Measurements from ENCODE around the gene SERPINB7.

The SERPINB7 gene

DNA sequence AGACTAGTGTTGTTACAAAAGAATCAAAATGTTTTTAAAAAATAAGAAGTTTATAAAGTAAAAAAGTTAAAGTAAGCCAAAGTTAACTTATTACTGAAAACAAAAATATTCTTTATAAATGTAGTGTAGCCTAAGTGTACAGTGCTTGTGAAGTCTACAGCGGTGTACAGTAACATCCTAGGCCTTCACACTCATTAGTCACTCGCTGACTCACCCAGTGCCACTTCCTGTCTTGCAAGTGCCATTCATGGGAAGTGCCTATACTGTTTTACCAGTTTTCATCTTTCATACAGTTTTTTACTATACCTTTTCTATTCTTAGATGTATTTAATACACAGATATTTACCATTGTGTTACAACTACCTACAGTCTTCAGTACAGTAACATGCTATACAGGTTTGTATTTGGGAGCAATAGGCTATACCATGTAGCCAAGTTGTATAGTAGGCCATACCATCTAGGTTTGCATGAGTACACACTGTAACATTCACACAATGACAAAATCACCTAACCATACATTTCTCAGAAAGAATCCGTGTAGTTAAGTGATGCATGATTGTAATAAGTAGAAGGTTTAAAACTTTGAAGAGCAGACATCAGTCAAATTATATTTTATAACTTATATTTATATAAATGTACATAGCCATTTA lies 13.4 kb downstream of the SERPINB7 start:
- DNase-seq: peak; percentile 74

DNA sequence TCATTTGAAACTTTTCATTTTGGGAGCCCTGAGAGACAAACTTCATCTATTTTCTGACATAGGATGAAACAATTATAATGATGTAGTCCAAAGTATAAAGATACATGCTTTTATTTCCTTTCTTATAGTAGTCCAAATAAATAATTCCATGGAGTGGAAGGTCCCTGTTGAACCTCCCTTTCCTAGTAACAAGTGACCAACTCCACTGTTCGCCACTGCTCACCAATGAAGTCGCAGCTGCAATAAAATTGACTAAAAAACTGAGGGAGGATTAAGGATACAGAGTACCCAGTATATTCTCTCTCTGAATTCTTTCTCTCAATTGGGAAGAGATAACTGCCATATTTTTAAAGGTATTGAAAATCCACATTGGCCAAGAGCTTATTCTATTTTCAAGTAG lies 14.1 kb downstream of the SERPINB7 start:
- no peak for DNase-seq

DNA sequence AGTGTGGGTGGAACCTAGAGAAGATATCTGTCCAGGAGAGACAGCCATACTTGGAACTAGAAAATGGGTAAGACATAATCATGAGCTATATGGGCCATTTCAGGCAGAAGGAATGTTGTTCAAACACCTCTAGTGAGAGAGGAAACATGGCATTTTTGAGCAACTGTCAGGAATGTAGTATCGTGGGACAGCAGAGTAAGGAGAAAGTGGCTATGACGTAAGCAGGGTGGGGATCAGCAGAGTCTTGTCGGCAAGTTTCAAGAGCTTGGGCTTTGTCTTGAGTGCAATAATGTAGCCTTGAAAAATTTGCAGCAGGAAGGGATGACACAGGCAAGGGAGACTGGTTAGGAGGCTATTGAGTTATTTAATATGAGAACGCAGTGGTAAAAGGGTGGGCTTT lies 20.4 kb downstream of the SERPINB7 start:
- no peak for DNase-seq

DNA sequence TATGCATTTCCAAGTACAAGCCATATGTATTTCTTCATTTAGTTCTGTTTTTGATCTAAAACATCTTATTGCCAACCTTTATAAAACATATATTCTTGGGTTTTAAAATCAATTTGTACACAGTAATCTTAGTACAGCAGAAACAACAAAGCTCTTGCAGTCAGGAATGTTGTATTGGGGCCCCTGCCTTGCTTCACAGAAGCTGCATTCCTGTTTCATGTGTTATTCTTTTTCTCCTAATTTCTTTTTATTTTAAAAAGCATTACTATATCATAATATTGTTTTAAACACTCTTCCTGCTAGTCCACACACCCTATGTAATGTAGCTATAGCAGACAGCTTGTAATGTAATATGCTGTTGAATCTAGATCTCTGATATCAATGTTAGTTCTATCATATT lies 24.0 kb downstream of the SERPINB7 start:
- DNase-seq: no peak

DNA sequence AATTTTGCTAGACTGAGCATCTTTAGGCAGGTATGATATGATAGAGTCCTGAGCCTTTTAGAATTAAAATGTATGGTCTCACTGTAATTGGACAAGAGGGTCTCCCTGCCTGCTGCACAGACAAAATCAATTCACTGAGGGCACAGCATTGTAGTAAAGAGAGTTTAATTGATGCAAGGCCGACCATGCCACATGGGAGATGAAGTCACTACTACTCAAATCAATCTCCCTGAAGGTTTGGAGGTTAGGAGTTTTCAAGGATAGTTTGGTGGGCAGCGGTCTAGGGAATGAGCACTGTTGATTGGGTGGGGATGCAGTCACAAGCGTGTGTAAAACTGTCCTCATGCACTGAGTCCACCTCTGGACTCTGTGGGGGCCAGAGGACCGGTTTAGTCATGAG lies 26.1 kb downstream of the SERPINB7 start:
- no peak for DNase-seq

DNA sequence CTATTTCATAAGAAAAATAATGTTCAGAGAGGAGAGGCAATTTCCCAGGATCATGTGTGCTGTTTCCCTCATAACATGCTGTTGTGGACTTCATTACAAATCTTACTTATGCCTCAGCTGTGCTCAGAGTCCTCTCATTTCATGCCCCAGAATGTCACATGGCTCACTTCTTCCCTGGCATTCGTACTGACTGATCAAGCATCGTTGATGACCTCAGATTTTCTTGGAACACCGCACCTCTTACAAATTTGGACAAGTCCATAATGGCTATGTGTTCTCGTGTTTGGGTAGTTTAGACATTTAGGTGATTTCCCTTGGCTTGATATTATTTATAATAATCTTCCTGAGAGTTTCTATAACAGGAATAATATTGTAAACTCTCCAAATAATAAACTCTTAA lies 32.9 kb downstream of the SERPINB7 start:
- no peak for DNase-seq

DNA sequence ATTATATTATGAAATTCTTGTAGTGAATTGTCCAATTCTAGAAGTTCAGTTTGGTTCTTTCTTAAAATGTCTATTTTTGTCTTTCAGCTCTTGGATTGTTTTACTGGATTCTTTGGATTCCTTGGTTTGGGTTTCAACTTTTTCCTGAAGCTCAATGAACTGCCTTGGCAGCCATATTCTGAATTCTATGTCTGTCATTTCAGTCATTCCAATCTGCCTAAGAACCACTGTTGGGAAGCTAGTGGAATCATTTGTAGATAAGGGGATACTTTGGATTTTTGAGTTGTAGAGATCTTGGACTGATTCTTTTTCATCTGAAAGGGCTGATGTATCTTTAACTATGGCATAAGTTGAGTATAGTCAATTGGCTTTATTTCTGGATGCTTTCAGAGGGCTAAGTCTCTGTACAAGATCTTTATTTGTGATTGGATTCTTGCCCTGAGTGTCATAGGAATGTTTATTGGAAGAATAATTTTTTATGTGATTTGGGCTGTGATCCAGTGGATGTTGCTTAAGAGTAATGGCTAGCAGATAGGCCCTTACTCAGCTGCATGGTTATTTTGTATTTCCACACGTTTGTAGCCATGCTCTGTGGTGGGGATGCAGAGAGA lies 42.3 kb downstream of the SERPINB7 start:
- DNase-seq: no peak

DNA sequence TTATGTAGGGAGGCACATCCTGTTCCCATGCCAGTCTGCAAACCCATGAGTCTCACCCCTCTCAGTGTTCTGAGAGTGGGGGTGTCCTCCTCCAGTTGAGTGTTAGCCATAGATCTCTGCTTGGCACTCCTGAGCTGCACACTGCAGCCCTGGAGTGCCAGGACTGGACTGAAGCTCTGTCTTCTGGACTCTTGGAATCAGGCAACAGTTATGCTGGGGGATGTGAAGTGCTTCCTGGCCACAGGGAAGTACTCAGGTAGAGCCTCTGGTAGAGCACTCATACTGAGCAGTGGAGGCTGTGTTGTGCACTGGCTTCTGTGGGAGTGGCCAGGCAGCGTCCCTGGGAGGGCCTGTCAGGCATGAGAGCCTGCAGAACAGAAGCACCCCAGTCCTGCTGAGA lies 43.0 kb downstream of the SERPINB7 start:
- no peak for DNase-seq

DNA sequence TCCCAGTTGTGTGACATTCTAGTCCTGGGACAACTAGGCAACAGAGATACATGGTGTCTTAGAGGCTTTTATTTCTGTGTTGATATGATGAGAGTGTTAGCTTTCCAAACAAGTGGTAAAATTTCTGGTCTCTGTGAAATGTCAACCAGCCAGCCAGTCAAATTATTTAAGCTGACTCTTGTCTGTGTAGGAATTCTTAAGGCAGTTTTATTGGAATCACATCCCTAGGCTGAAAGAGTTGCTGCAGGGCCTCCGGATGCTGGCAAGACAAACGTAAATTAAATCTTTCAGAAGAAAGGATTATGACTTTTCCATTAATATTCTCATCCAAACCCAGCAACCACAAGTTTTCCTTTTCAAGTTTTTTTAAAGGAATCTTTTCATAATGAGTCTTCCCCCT lies 44.6 kb downstream of the SERPINB7 start:
- no peak for DNase-seq

DNA sequence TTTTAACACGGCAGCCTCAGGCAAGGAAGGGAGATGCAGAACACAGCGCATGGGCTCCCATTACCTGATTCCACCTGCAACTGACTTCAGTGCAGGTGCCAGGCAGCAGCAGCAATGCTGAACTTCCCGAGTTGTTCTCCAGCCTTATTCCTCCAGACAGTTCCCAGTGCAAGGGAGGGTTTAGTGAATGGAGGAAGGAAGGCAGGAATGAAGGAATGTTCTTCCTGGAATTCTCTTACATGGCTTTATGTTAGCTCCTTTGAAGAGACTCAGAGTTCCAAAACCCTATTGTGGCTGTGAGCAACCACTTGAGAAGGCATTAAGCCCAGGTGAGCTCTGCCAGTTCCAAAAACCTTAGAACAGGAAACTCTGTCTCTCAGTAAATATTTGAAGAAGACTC lies 45.5 kb downstream of the SERPINB7 start:
- no peak for DNase-seq

DNA sequence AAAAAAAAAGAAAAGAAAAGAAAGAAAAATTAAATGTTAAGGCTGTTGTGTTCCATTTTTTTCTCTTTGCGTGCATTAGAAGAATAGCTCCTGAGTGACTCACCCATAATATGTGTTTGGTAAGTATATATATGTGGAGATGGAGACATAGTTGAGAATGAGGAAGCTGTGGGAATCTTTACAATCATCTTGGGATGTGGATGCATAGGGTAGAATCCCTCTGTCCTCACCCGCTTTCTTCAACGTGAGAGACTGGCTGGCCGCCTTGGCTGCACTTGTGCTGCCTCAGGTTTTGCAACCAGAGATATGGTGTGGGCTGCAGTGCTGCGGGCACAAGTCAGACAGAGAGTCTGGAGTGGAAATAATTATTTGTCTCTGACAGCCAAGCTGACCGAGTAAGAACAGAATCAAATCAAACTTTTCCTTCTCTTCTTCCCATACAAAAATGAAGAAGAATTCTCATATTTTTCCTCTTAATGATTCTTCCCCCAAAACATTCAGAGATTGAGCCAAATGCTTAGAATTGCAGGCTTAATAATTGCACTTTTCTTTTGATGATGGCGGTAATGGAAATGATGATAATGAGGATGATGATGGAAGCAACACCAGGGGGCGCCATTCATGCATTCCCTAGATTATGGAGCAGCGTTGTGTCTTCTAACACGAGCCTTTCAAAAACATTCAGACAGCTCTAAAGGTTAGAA lies 48.5 kb downstream of the SERPINB7 start:
- peak; percentile 26 for DNase-seq

DNA sequence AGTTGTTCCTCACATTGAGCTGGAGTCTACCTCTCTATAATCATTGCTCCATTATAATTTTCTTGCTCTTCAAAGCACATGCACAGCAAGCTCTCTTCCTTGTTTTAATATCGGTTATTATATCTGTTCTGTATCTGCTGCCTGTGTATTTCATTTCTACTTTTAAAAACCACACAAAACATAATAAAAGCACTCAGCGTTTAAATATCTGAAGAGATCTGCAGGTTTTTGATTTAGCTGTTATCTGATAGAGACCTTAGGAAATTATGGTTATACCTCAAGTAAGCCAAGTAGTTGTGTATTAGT lies 49.0 kb downstream of the SERPINB7 start:
- no peak for DNase-seq

DNA sequence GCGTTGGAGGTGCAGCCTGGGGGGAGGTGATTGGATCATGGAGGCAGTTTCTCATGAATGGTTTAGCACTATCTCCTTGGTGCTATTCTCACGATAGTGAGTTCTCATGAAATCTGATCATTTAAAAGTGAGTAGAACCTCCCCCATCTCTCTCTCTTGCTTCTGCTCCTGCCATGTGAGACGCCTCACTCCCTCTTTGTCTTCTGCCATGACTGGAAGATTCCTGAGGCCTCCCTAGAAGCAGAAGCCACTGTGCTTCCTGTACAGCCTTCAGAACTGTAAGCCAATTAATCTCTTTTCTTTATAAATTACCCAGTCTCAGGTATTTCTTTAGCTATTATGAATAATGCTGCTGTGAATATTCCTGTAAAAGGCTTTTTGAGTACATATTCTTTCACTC lies 52.9 kb downstream of the SERPINB7 start:
- no peak for DNase-seq

DNA sequence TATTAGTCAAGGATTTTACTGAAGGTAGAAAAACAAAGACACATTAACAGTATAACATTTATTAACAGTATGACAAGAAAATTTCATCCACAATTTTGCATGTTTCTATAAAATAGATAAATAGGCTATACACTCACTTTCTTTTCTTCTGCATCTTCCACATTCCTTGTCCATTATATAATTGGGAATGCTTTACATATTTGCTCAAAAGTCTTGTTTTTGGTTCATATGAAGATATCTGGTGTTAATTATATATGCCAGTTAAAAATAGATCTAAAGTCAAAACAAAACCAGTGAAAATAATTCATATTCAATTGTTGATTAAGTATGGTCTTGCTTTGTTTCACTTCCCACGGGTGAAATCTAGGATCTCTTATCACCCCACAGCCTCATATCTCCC lies 53.4 kb downstream of the SERPINB7 start:
- no peak for DNase-seq

DNA sequence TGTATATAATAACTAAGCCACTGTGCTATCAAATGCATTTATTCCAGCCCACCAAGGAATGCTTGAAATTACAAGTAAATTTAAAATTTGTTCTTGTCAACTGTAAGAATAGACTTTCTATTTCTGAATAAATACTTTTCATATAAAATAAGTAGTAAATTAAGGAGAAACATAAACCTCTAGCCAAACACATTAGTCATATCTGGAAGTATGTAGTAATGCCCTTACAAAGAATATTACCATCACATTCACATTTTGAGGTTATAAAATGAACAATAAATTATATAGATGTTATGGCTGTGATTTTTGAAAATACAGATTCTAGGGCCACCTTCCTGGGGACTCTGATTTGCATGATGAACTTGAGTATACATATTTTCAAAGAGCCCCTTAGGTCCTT lies 54.7 kb downstream of the SERPINB7 start:
- DNase-seq: no peak

DNA sequence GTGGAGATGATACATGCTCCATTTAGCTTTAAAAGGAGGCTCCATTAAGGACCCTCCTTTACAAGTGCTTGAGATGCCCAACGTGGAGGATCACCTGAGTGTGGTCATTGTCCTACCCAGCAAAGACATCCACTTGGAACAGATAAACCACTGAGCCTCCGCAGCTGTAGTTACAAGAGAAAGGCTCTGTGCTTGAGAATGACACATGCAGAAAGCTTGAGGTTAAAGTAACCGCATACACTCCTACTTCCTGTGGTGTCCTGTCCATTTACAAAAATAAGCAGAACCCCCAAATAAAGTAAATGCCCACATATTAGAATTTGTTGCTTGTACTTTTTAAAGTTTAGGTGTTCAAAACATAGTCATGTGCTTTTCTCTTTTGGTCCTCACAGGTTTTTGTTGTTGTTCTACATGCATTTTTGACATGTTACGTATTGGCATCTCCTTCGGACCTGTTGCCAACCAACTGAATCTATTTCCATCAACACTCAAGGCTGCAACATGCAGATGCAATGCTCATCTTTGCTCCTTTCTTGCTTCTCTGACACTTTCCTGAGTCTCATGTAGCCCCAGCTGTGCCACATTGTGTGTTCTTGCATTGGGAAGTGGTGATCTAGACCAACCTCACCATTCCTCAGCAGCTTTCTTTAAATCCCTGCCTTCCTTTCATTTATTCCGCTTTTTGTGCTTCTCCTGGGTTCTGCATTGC lies 56.0 kb downstream of the SERPINB7 start:
- DNase-seq: peak; percentile 44

DNA sequence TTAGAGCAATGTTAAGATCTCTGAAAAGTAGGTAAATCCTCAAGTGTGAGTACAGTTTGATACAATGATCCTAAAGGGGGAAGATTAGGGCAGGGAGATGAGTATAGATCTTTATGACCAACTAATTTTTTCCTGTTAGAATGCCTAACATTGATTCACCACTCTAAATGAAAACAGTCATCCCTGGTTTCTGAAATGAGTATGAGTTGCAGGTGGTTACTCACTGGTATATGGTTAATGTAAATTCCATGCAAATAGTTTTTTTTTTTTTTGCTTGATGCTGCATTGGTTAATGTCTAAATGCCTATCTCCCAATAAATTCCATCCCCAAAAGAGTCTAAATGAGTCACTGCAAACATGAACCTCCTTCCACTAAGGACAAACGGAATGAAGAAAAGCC lies 57.3 kb downstream of the SERPINB7 start:
- DNase-seq: peak; percentile 60

DNA sequence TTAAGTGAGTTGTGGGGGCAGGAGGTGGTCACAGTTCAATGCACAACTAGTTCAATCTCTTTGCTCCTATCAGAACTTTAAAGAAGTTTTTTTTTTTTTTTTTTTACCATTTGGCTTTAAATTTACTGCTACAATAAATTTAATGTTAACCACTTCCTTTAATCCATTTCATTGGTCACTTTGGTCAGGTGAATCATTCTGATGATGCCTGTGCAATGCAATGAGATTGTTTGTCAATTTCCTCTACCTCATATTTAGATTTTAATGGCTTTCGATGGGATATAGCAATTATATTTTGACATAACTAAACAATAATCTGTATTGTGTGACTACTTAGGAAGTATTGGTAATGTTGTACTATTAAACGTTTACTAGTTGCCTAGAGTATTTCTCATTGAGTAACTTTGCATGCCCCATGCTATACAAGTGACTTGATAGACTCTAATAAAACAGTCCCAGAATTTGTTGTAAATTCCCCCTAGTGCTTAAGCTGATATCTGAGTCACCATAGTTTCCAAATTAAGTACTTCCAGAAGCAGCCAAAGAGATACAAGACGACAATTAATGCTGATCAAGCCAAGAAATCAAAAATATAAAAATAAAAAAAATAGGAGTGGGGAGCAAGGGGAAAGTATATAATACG lies 59.4 kb downstream of the SERPINB7 start:
- DNase-seq: no peak

DNA sequence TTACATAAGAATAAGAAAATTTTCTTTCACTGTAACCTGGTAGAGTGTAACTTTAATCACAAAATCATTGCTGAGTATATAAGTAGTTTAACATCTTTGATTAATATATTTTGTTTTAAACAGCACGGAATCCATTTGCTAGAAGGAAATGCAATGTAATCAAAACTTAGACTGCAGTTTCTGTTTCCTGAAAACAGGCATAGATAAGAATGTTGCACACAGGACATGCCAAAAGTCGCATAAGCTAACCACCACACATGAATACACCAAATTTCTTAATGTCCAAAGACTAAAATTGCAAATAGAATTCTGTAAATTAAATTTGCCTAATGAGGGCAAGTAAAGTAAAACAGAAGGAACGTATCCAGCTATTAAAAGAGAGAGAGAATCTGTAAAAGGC lies 61.2 kb downstream of the SERPINB7 start:
- DNase-seq: no peak

DNA sequence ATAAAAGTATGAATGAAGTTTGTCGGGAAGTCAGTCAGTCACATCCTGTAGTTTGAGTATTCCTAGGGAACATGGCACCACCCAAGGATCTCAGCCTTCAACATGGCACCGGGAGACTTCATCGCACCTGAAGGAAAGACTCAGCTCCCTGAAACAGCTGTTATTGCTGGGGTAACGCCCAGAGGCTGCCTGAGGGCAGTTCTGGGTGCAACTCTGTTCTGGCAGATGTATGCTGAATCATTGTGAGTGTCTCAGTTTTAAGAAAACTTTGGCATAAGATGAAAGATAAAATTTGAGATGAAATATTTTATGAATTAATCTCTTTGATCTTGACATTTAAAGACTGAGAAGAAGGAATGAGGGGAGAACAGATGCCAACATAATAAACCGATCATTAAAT lies 62.4 kb downstream of the SERPINB7 start:
- DNase-seq: no peak

DNA sequence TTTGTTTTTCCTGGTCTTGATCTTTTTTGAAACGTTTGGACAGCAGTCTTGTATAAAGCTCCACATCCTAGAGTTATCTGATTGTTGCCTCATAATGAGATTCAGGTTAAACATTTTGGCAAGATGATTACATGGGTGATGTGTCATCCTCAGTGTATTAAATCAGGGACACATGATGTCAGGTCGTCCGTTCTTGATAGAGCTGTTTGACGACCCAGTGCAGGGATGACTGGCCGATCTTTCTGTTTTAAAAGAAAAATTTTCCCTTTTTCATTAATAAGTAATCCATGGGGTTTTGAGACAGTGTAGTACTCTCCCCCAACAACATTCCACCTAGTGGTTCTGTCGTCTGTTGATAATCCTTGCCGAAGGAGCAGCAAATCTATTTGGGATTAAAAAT lies 67.8 kb downstream of the SERPINB7 start:
- no peak for DNase-seq

DNA sequence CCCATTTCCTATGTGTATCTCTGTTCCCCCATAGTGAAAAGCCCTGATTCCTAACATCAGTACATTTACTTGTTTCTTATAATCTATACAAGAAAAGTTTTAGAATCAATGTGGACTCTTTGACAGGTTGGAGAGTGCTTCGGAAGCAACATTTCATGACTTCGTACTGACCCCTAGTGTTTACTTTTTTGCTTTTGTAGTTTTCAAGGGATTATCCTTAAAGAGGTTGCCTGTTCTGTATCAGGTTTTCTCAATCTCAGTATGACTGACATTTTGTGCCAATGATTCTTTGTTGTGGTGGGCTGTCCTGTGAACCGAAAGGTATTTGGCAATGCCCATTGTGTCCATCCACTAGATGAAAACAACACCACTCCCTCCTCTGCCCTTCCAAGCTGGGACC lies 69.0 kb downstream of the SERPINB7 start:
- DNase-seq: peak; percentile 37

DNA sequence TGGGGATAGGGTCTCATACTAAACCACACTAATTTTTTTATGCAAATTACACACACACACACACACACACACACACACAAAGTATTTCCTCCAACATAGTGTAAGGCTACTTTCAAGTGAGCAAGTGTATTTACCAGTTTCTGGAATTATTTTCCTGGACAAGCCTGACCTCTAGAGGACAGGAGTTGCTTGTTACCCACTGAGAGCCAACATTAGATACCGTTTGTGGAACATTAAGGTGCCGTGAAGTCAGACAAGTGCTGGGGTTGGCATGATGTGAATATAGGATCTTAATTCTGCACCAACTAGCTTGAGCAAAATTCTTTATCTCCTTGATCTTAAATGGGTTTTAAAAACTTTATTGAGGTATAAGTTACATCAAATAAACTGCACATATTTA lies 72.9 kb downstream of the SERPINB7 start:
- DNase-seq: peak; percentile 35

DNA sequence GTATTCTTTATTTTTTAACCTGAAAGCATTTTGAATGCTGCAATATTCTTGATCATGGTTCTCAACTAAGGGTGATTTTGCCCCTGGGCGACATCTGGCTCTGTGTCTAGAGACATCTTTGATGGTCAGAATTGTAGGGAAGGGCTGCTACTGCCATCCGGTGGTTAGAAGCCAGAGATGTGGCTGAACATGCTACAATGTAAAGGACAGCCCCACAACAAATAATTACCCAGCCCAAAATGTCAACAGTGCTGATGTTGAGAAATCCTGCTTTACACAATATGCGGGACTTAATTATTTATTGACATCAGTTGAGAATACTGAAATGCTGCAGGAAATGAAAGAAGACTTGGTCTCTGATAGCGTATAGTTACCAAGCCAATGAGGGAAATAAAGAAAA lies 74.8 kb downstream of the SERPINB7 start:
- peak; percentile 35 for DNase-seq
